Right atrium auricular region (tissue), 2 donors: Measurements from ENCODE around the gene SUSD4. TPM values are rescaled to one million over a fixed set of nuclear protein-coding genes. Genes with fewer than 3 reads are reported as not detected.

Experiments used
- DNase-seq: peaks from one replicate; pipeline ENCODE4 v3.0.0-alpha.2; 2019; ENCODE audit warnings: low spot score
- H3K27ac ChIP-seq, 2 donors: fragments of 200-600 bp; sonication (generic); 1 replicate in 1 of 2; 2 replicates in 1 of 2; pipeline ENCODE4 v1.5.1; 2016 to 2019
- H3K27me3 ChIP-seq, 2 donors: fragments of 200-600 bp; sonication (generic); one replicate each; pipeline versions ENCODE4 v1.5.1 to v1.6.0; 2017 to 2019
- H3K36me3 ChIP-seq: fragments of 200-600 bp; sonication (generic); one replicate; pipeline ENCODE4 v1.5.1; 2016
- H3K4me1 ChIP-seq, 2 donors: fragments of 200-600 bp; sonication (generic); one replicate each; pipeline versions ENCODE4 v1.5.1 to v1.6.0; 2017 to 2019
- H3K4me3 ChIP-seq, 2 donors: fragments of 200-600 bp; sonication (generic); 1 replicate in 1 of 2; 2 replicates in 1 of 2; pipeline ENCODE4 v1.5.1; 2017 to 2019; ENCODE audit warnings: mild to moderate bottlenecking in 1 of 2, moderate library complexity in 1 of 2
- H3K9me3 ChIP-seq, 2 donors: fragments of 200-600 bp; sonication (generic); one replicate each; pipeline ENCODE4 v1.5.1; 2019
- CTCF ChIP-seq, 2 donors: fragments of 200-600 bp; sonication (generic); IDR thresholded peaks; one replicate each; pipeline ENCODE4 v1.5.1; 2019; ENCODE audit warnings: antibody characterized with exemption in 2 of 2
- total RNA-seq, 2 donors: library from RNA; depleted of rRNA; stranded (reverse); fragments of >200 nt; gene quantifications; one replicate each; pipeline ENCODE4 v1.1.0, GENCODE V29; 2016

The SUSD4 gene
- total RNA-seq, 2 donors from 2014 or later, result 8.9 to 17.7 TPM

- H3K27me3 ChIP-seq, result no peaks in the 10 kb centered on the region
- no peak for TF ChIP-seq CTCF (IDR thresholded peaks at IDR 0.05)
- no peak overlapping the region for H3K4me3 ChIP-seq
- no peaks in the 10 kb centered on the region for H3K36me3 ChIP-seq
- H3K4me1 ChIP-seq, result peaks cover 0 to 7% of the 10 kb centered on the region in 2 donors
- no peak for DNase-seq
- no peak overlapping the region for H3K27ac ChIP-seq
- H3K9me3 ChIP-seq, result peaks cover 0 to 13% of the 10 kb centered on the region in 2 donors
These were observed 146.2 kb downstream of the SUSD4 start for GRCh38 chr1:223217781-223218180.

GRCh38 chr1:223216531-223217205 is 147.3 kb downstream of the SUSD4 start:
- Histone ChIP-seq H3K4me1 (peaks cover 0 to 7% of the 10 kb centered on the region in 2 donors), H3K36me3 (no peaks in the 10 kb centered on the region), H3K4me3 (no peak overlapping the region), H3K27ac (no peak overlapping the region), H3K9me3 (peaks cover 0 to 13% of the 10 kb centered on the region in 2 donors), H3K27me3 (no peaks in the 10 kb centered on the region)
- TF ChIP-seq CTCF (IDR thresholded peaks at IDR 0.05), result no peak
- DNase-seq, result no peak

- H3K4me1 ChIP-seq, result peaks cover 0 to 7% of the 10 kb centered on the region in 2 donors
- H3K4me3 ChIP-seq, result no peak overlapping the region
- H3K27me3 ChIP-seq, result no peaks in the 10 kb centered on the region
- no peaks in the 10 kb centered on the region for H3K36me3 ChIP-seq
- H3K9me3 ChIP-seq, result peaks cover 0 to 13% of the 10 kb centered on the region in 2 donors
- TF ChIP-seq CTCF (IDR thresholded peaks at IDR 0.05), result no peak
- no peak overlapping the region for H3K27ac ChIP-seq
- DNase-seq, result no peak
These were observed 147.9 kb downstream of the SUSD4 start for GRCh38 chr1:223216074-223216473.

GRCh38 chr1:223215026-223215425 is 148.9 kb downstream of the SUSD4 start:
- DNase-seq, result no peak
- no peak for TF ChIP-seq CTCF (IDR thresholded peaks at IDR 0.05)
- no peak overlapping the region for H3K4me3 ChIP-seq
- no peak overlapping the region for H3K27ac ChIP-seq
- H3K9me3 ChIP-seq, result peaks cover 0 to 13% of the 10 kb centered on the region in 2 donors
- peaks cover 0 to 7% of the 10 kb centered on the region in 2 donors for H3K4me1 ChIP-seq
- no peaks in the 10 kb centered on the region for H3K36me3 ChIP-seq
- no peaks in the 10 kb centered on the region for H3K27me3 ChIP-seq

GRCh38 chr1:223214261-223214807 is 149.6 kb downstream of the SUSD4 start:
- DNase-seq, result no peak
- peaks cover 0 to 13% of the 10 kb centered on the region in 2 donors for H3K9me3 ChIP-seq
- no peaks in the 10 kb centered on the region for H3K36me3 ChIP-seq
- no peak overlapping the region for H3K27ac ChIP-seq
- H3K4me1 ChIP-seq, result peaks cover 0 to 7% of the 10 kb centered on the region in 2 donors
- no peak for TF ChIP-seq CTCF (IDR thresholded peaks at IDR 0.05)
- no peak overlapping the region for H3K4me3 ChIP-seq
- no peaks in the 10 kb centered on the region for H3K27me3 ChIP-seq
